GM21360 (cell line): ENCODE data around the gene KLHL17.
"Not testable (repeated sequence)": the region's sequence is repeated elsewhere in the genome, so short reads cannot be mapped to it uniquely, and the experiment has no call there.

Source experiments
- ATAC-seq: cut with Tn5 transposase; IDR thresholded peaks from one replicate; pipeline ENCODE4 v1.9.1; 2021; ENCODE audit warnings: mild to moderate bottlenecking, moderate library complexity; ENCODE audit not compliant: unreplicated experiment

Gene KLHL17

DNA sequence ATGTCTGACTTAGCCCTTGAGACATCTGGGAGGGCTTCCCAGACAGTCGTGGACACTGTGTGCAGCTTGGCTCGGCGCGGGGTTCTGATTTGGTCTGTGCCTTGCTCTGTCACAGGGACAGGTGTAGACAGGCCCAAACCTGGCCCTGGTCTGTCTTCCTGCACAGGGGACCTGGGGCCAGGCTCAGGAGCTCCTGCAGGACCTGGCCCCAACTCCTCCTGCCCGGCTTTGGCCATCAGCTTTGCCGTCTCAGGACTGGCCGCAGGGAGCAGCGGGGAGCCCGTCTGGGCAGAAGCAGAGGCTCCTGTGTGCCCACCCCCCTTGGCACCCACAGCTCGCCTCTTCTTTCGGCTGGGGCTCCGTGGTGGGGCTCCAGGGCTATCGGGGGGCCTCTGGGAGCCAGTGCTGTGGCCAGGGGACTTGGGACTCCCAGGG, 19.8 kb downstream of the KLHL17 start:
- ATAC-seq: no peak

DNA sequence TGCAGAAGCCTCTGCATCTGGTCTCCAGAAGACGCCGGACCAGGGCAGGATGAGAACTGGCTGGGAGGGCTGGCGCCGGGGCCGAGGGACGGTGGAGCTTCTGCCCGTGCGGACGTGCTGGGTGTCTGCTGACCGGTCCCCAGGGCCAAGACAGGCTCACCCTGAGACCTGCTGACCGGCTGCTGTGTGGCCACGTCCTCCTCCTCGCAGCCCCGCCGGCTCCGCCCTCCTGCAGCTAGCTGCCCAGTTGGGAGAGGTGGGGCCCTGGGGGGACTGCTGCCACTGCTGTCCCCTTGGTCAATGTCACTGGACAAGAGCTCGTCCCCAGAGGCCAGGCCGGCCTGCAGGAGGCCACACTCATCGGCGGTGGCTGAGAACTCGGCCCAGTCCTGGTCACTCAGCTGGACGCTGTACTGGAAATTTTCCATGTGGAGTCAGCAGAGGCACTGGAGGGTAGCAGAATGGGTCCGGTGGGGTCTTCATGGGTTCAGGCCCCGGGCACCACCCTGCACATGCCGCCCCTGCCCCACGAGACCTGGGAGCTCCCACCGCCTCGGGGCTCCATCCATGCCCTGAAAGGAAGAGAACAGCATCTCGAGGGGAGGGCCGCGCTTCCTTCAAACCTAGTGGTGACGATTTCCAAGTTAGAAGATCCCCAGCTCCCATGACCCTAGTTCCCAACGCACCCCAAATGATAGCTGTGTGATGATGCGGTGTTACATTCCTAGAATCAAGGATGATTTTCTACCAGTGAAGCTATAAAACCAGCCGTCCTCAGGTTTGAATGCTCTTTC, 20.4 kb downstream of the KLHL17 start:
- no peak for ATAC-seq

GRCh38 chr1:981491-981954, 21.1 kb downstream of the KLHL17 start:
- no peak for ATAC-seq

DNA sequence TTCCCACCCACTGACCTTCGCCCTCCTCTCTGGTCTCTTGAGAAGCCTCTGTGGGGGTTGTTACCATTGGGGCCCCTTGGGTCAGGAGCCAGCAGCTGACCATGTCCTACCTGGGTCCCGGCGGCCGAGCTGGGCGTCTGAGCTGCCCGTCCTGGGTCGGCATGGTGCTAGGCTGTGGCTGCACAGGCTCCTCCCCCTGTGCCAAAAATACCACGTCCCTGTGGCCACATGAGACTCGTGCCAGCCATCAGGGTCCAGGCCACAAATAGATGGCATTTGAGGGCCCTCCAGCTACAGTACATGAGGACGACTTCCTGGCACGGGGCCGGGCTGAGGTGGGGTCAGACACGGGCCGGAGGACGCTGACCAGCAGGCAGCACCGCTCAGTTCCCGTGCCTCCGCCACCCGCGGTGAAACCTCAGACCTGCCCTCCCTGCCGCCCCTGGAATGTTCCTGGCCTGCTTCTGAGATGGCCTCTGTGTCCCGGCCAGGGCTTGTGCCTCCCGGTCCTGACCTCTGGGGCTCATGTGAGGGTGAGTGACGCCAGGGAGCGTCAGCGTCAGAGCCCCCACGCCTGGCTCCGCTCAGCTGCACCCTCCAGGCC, 21.7 kb downstream of the KLHL17 start, which contains the start of gene PERM1:
PERM1 (minus strand) TSS at position 139 of the 604 bp plus-strand sequence. CDS start 1,064 bp downstream, outside the sequence.
- ATAC-seq: no peak

DNA sequence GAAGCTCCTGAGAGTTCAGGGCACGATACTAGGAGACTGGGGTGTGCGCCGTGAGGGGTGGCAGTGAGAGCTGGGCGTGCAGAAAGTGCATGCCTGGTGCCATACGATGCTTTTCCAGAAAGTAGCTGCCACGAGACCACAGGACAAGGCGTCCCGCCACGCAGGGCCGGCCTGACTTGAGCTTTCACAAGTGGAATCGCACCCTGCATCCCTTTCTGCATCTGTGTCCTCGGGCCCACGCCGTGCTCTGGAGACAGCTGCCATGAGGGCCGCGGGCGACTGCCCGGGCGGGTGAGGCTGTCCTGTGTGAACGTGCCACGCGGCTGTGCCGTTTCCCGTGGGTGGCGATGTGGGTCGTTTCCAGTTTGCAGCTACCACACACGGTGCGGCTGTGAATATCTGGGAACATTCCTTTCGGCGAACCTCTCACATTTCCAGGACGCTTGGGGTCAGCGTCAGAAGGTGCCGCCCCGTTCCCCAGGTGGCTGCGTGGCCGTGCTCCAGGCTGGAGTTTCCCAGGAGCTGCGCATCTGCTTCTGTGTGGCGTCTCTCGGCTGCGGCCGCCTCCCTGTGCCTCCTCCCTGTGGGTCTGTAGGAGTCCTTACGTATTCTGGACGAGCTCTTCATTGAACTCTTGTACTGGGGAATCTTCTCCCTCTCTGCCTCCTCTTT, 22.5 kb downstream of the KLHL17 start:
- ATAC-seq: no peak

GRCh38 chr1:983798-984475, 23.6 kb downstream of the KLHL17 start:
- ATAC-seq: no peak

DNA sequence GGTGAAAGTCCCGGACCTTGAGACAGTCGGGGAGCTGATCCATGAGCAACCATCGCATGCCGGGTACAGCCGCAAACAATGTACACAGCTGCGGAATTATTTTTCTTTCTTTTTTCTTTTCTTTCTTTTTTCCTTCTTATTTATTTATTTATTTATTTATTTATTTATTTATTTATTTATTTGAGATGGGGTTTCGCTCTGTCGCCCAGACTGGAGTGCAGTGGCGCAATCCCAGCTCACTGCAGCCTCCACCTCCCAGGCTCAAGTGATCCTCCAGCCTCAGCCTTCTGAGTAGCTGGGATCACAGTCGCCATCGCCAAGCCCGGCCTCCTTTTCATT, 24.1 kb downstream of the KLHL17 start:
- ATAC-seq: no peak

GRCh38 chr1:985126-985525, 24.7 kb downstream of the KLHL17 start:
- ATAC-seq: no peak

DNA sequence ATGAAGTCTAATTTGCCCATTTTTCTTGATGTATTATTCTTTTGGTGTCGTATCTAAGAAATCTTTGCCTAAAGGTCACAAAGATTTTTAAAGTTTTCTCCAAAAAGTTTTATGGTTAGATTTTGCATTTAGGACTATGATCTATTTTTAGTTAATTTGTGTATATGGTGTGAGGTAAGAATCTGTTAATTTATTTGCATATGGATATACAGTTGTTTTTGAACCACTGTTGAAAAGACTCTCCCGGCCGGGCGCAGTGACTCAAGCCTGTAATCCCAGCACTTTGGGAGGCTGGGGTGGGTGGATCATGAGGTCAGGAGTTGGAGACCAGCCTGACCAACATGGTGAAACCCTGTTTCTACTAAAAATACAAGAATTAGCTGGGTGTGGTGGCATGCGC, 27.7 kb downstream of the KLHL17 start:
- not testable (repeated sequence) for ATAC-seq

- ATAC-seq: not testable (repeated sequence)
These were observed 30.9 kb downstream of the KLHL17 start for GRCh38 chr1:991275-991674.

GRCh38 chr1:991895-992294, 31.5 kb downstream of the KLHL17 start:
- no peak for ATAC-seq

- no peak for ATAC-seq
These were observed 32.0 kb downstream of the KLHL17 start for GRCh38 chr1:992362-992761.

DNA sequence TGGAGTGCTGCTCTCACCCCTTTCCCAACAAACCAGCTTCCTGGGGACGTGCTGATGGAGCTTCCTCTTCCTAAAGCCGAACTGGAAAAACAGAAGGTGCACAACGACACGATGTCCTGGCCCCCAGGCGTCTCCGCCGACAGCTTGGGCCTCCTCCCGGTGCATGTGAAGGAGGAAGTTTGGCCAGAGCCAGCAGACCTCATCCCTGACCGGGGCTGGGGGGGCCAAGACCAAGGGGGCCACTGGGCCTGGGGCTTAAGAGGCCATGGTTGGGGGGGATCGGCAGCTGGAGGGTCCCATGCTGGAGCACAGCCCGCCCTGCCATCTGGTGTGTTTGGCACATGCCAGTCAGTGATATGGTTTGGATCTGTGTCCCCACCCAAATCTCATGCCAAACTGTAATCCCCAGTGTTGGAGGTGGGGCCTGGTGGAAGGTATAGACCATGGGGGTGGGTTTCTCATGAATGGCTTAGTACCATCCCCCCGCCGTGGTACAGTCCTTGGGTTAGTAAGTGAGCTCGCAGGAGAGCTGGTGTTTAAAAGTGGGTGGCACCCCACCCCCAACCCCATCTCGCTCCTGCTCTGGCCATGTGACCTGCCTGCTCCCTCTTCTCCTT, 33.1 kb downstream of the KLHL17 start:
- ATAC-seq: no peak

DNA sequence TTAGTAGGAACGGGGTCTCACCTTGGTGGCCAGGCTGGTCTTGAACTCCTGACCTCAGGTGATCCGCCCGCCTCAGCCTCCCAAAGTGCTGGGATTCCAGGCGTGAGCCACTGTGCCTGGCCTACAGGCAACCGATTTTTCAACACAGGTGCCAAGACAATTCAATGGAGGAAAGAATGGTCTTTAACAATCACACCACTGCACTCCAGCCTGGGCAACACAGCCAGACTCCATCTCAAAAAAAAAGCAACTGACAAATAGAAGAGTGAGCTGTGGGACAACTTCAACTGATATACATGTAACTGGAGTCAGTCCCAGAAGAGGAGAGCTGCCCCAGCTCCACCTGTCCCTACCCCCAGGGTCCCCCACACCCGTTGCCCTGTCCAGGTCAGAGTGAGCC, 34.2 kb downstream of the KLHL17 start:
- ATAC-seq: not testable (repeated sequence)

- no peak for ATAC-seq
These were observed 35.6 kb downstream of the KLHL17 start for GRCh38 chr1:995665-996633.

DNA sequence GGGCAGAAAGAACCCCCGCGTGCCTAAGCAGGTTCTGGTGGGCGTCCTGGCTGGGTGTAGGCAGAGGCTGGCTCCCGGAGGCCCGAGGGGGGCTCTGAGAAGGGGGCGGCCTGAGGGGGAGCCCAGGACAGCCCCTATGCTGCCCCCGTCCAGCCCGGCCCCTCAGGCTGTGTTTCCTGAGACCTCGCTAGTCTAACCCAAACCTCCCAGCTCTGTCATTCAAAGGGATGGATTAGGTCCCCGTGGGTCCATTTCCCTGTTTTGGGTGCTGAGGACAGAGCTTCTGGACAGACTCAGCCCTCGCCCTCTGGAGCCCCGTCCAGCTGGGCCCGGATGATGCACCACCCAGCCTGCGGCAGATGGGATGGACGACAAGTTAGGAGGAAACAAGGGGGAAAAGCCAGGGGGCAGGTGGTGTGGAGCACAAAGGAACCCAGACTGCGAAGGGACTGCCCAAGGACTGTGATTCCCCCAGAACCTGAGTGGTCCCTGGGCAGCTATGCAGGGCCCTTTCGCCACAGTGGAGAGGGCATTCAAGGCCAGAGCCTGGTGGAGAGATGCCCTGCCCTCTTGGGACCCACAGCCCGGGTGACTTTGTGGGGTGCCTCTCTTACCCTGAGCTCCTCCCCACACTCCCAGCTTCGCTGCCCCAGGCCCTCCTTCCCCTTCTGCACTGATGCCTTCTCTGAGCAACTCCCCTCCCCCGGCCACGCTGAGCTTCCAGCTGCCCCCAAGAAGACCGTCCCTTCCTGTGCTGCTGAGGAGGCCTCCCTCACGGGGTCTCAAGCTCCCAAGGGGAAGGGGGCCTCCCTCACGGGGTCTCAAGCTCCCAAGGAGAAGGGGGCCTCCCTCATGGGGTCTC, 36.7 kb downstream of the KLHL17 start:
- no peak for ATAC-seq

- no peak for ATAC-seq
These were observed 37.3 kb downstream of the KLHL17 start for GRCh38 chr1:997713-997992.

- no peak for ATAC-seq
These were observed 37.8 kb downstream of the KLHL17 start for GRCh38 chr1:997993-998744.

DNA sequence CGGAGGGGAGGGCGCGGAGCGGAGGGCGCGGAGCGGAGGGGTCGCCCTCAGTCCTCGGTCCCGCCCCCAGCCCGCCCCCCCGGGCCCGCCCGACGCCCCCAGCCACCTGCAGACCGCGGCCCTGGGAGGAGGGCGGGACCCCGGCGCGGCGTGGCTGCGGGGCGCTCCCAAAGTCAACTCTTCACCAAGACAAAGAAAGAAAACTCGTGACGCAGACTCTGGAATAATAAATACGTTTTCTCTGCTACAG, 38.3 kb downstream of the KLHL17 start:
- no peak for ATAC-seq
